ENCODE results near the gene ZNF311. TPM values are rescaled to one million over a fixed set of nuclear protein-coding genes. Genes with fewer than 3 reads are reported as not detected.

Gene ZNF311
- total RNA-seq, 1 donor from 2014 or later: 1.6 TPM

Small RNA genes within 50 kb of the gene (small RNA-seq; reads per million reads assigned to genes)
- 0.07 reads per million for gene RN7SL471P

Other genes starting within 250 kb of the ZNF311 start
- gene TRIM27, start 81.3 kb downstream of the ZNF311 start, total RNA-seq: 62.1 TPM
- gene OR2W1, start 39.9 kb upstream of the ZNF311 start, total RNA-seq: not detected
- not detected for gene OR2B3, start 82.0 kb upstream of the ZNF311 start, total RNA-seq
- not detected for gene OR2J1, start 94.2 kb upstream of the ZNF311 start, total RNA-seq
- not detected for gene OR2J3, start 102.7 kb upstream of the ZNF311 start, total RNA-seq
- gene OR2J2, start 165.6 kb upstream of the ZNF311 start, total RNA-seq: not detected